HT-29 (cell line): ENCODE measurements around the gene NUCB1. TPM values are rescaled to one million over a fixed set of nuclear protein-coding genes. Genes with fewer than 3 reads are reported as not detected.
"Not testable (repeated sequence)": the region's sequence is repeated elsewhere in the genome, so short reads cannot be mapped to it uniquely, and the experiment has no call there.

Experiments used
- DNase-seq: peaks from one replicate; pipeline ENCODE4 v3.0.0-alpha.2; 2015; ENCODE audit warnings: low spot score
- total RNA-seq: library from RNA; depleted of rRNA; stranded (reverse); fragments of >200 nt; shearing (Covaris generic); gene quantifications from 2 replicates; pipeline ENCODE4 v1.2.3, GENCODE V29; 2014; rRNA removed

The NUCB1 gene
- total RNA-seq, result 160 and 185 TPM in 2 replicates

GRCh38 chr19:48899781-48900476 is at the start of gene NUCB1:
NUCB1 (plus strand) TSS chr19:48900312; CDS start chr19:48900797, 485 bp downstream.
- peak; percentile 100 for DNase-seq

GRCh38 chr19:48852292-48852691 is 47.8 kb upstream of the NUCB1 start:
- no peak for DNase-seq

GRCh38 chr19:48853483-48853882 is 46.6 kb upstream of the NUCB1 start:
- DNase-seq, result no peak

GRCh38 chr19:48854103-48854502 is 46.0 kb upstream of the NUCB1 start:
- DNase-seq, result no peak

- DNase-seq, result no peak
Observed at GRCh38 chr19:48856921-48857320, 43.2 kb upstream of the NUCB1 start.

GRCh38 chr19:48858984-48859710 is 41.0 kb upstream of the NUCB1 start:
- no peak for DNase-seq

GRCh38 chr19:48859711-48860572 is 40.2 kb upstream of the NUCB1 start:
- DNase-seq, result no peak

- DNase-seq, result no peak
Observed at GRCh38 chr19:48861313-48861712, 38.8 kb upstream of the NUCB1 start.

GRCh38 chr19:48862827-48863226 is 37.3 kb upstream of the NUCB1 start:
- no peak for DNase-seq

- DNase-seq, result no peak
Observed at GRCh38 chr19:48866692-48867091, 33.4 kb upstream of the NUCB1 start.

- DNase-seq, result no peak
Observed at GRCh38 chr19:48867123-48867745, 32.9 kb upstream of the NUCB1 start.

GRCh38 chr19:48867746-48868113 is 32.4 kb upstream of the NUCB1 start:
- DNase-seq, result peak; percentile 23

- peak; percentile 32 for DNase-seq
Observed at GRCh38 chr19:48868114-48868886, 31.8 kb upstream of the NUCB1 start, which contains the start of gene PLEKHA4. PLEKHA4 (minus strand) TSS chr19:48868617; CDS start chr19:48867620, 997 bp downstream.

GRCh38 chr19:48870048-48870447 is 30.1 kb upstream of the NUCB1 start:
- DNase-seq, result no peak

GRCh38 chr19:48871471-48872181 is 28.5 kb upstream of the NUCB1 start:
- not testable (repeated sequence) for DNase-seq

- peak; percentile 100 for DNase-seq
Observed at GRCh38 chr19:48872182-48872883, 27.8 kb upstream of the NUCB1 start, which contains the start of gene PPP1R15A. PPP1R15A (plus strand) TSS chr19:48872421; CDS start chr19:48873234, 813 bp downstream.

GRCh38 chr19:48872884-48873475 is 27.1 kb upstream of the NUCB1 start:
- DNase-seq, result peak; percentile 100

GRCh38 chr19:48873476-48874302 is 26.4 kb upstream of the NUCB1 start:
- DNase-seq, result no peak
